WI38 (cell line): ENCODE measurements around the gene INPP4B.

Source experiments
- H3K4me3 ChIP-seq: 2 replicates; pipeline ENCODE4 v1.5.1; 2011; ENCODE audit warnings: low read depth, mild to moderate bottlenecking, control low read depth, low read length
- TF ChIP-seq, protein P1 (sequence below): IDR thresholded peaks from 2 replicates; pipeline ENCODE4 v1.5.1; 2012; ENCODE audit warnings: low read depth, mild to moderate bottlenecking, control low read depth, low read length

Gene INPP4B

GRCh38 chr4:142701017-142701416, 145.1 kb downstream of the INPP4B start:
- TF ChIP-seq, protein P1, sequence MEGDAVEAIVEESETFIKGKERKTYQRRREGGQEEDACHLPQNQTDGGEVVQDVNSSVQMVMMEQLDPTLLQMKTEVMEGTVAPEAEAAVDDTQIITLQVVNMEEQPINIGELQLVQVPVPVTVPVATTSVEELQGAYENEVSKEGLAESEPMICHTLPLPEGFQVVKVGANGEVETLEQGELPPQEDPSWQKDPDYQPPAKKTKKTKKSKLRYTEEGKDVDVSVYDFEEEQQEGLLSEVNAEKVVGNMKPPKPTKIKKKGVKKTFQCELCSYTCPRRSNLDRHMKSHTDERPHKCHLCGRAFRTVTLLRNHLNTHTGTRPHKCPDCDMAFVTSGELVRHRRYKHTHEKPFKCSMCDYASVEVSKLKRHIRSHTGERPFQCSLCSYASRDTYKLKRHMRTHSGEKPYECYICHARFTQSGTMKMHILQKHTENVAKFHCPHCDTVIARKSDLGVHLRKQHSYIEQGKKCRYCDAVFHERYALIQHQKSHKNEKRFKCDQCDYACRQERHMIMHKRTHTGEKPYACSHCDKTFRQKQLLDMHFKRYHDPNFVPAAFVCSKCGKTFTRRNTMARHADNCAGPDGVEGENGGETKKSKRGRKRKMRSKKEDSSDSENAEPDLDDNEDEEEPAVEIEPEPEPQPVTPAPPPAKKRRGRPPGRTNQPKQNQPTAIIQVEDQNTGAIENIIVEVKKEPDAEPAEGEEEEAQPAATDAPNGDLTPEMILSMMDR, result no peak
- H3K4me3 ChIP-seq, result no peak overlapping the region

- no peak overlapping the region for H3K4me3 ChIP-seq
- TF ChIP-seq, protein P1, result no peak
Measured at GRCh38 chr4:142700531-142700930, 145.6 kb downstream of the INPP4B start.

DNA sequence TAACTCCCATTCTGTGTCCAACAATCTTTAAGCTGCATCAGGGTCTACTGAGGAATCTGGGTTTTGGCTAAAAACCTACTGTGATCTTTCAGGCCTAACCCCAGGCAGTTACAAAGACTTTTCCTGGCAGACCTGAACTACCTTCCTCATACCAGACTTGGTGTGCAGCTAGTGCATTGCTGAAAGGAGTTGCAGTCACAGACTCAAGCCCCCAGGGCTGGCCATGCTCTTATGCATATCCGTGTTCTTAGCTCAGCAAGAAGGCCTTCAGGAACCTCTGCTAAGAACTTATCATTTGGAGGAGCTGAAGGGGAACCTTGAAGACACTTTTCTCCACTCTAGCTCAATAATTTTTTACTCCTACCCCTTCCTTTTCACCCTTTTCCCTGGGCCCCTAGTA, 147.5 kb downstream of the INPP4B start:
- H3K4me3 ChIP-seq, result no peak overlapping the region
- TF ChIP-seq, protein P1, result no peak

DNA sequence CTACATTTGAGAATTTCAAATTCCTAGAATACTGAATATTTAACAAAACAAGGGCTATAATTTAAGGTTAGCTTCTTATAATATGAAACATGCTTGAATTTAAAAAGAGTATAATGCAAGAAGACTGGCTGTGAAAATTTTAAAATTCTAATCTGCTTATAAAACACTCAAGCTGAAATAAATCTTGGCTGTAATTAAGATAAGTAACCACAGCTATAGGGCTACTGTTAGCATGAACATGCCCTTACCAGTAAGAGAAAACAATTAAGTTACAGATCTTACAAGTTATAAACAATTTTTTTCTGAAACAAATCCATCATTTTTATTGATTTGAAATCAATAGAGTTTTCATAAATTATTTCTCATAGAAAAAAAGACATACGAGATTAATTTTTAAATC, 148.2 kb downstream of the INPP4B start:
- H3K4me3 ChIP-seq, result no peak overlapping the region
- TF ChIP-seq, protein P1, result no peak

- H3K4me3 ChIP-seq, result no peak overlapping the region
- TF ChIP-seq, protein P1, result no peak
Measured at GRCh38 chr4:142697320-142697719, 148.8 kb downstream of the INPP4B start.

GRCh38 chr4:142696334-142697122, 149.6 kb downstream of the INPP4B start:
- no peak overlapping the region for H3K4me3 ChIP-seq
- TF ChIP-seq, protein P1, result no peak

GRCh38 chr4:142690406-142691163, 155.5 kb downstream of the INPP4B start:
- TF ChIP-seq, protein P1, result no peak
- no peak overlapping the region for H3K4me3 ChIP-seq
